GM23338 (cell line): ENCODE data around the gene RBM14. TPM values are rescaled to one million over a fixed set of nuclear protein-coding genes. Genes with fewer than 3 reads are reported as not detected.

ENCODE experiments used
- ATAC-seq: fragments of 200-7000 bp; cut with Tn5 transposase; 3 replicates; pipeline ENCODE4 v1.9.1; 2020
- DNase-seq: peaks from one replicate; pipeline ENCODE4 v3.0.0-alpha.2; 2015; ENCODE audit warnings: low spot score
- H2AFZ ChIP-seq: fragments of 200-600 bp; sonication (generic); 2 replicates; pipeline ENCODE4 v1.8.0; 2016; ENCODE audit warnings: antibody characterized with exemption, mild to moderate bottlenecking, moderate library complexity
- H3F3A ChIP-seq: fragments of 200-600 bp; sonication (generic); replicated peaks from 2 replicates; pipeline ENCODE4 v1.8.0; 2017; ENCODE audit warnings: antibody characterized with exemption, mixed run types, low read depth
- H3K27ac ChIP-seq: fragments of 200-600 bp; sonication (generic); 2 replicates; pipeline ENCODE4 v1.6.1; 2016; ENCODE audit warnings: low read depth
- H3K27me3 ChIP-seq: fragments of 200-600 bp; sonication (generic); 2 replicates; pipeline ENCODE4 v1.8.0; 2016; ENCODE audit warnings: mild to moderate bottlenecking, mixed run types, moderate library complexity; ENCODE audit not compliant: insufficient read depth
- H3K36me3 ChIP-seq: fragments of 200-600 bp; sonication (generic); 2 replicates; pipeline ENCODE4 v1.8.0; 2016; ENCODE audit warnings: mild to moderate bottlenecking; ENCODE audit not compliant: insufficient read depth
- H3K4me1 ChIP-seq: fragments of 200-600 bp; sonication (generic); 2 replicates; pipeline ENCODE4 v1.8.0; 2016; ENCODE audit warnings: mild to moderate bottlenecking, moderate library complexity; ENCODE audit not compliant: insufficient read depth
- H3K4me2 ChIP-seq: fragments of 200-600 bp; sonication (generic); 2 replicates; pipeline ENCODE4 v1.7.1; 2017; ENCODE audit warnings: mixed run types
- H3K4me3 ChIP-seq: fragments of 200-600 bp; sonication (generic); 2 replicates; pipeline ENCODE4 v1.6.1; 2016; ENCODE audit warnings: mixed run types
- H3K79me2 ChIP-seq: fragments of 200-600 bp; sonication (generic); replicated peaks from 2 replicates; pipeline ENCODE4 v1.8.0; 2017; ENCODE audit warnings: mild to moderate bottlenecking; ENCODE audit not compliant: insufficient read depth
- H3K9me2 ChIP-seq: fragments of 200-600 bp; sonication (generic); 2 replicates; pipeline ENCODE4 v1.8.0; 2017; ENCODE audit not compliant: insufficient read depth
- H4K20me1 ChIP-seq: fragments of 200-600 bp; sonication (generic); replicated peaks from 2 replicates; pipeline ENCODE4 v1.8.0; 2017; ENCODE audit warnings: mild to moderate bottlenecking; ENCODE audit not compliant: insufficient read depth
- H3K27ac Mint-ChIP-seq: 2 replicates; pipeline ENCODE4 v1.8.0; 2020; ENCODE audit warnings: inconsistent platforms, mild to moderate bottlenecking, moderate library complexity, mixed read lengths
- H3K27me3 Mint-ChIP-seq: 3 replicates; pipeline ENCODE4 v1.8.0; 2022; ENCODE audit warnings: low read depth, mild to moderate bottlenecking, moderate library complexity, mixed read lengths, inconsistent platforms; ENCODE audit not compliant: insufficient read depth, poor library complexity
- H3K36me3 Mint-ChIP-seq: 3 replicates; pipeline ENCODE4 v1.8.0; 2021; ENCODE audit warnings: low read depth, mild to moderate bottlenecking, inconsistent platforms, moderate library complexity, mixed read lengths
- H3K4me1 Mint-ChIP-seq: 3 replicates; pipeline ENCODE4 v1.8.0; 2020; ENCODE audit warnings: mild to moderate bottlenecking, inconsistent platforms, mixed read lengths
- H3K4me3 Mint-ChIP-seq: 3 replicates; pipeline ENCODE4 v1.8.0; 2021; ENCODE audit warnings: moderate library complexity, mild to moderate bottlenecking, inconsistent platforms, mixed read lengths
- H3K9me3 Mint-ChIP-seq: 3 replicates; pipeline ENCODE4 v1.8.0; 2020; ENCODE audit warnings: moderate library complexity, mild to moderate bottlenecking, inconsistent platforms, mixed read lengths
- CREB1 ChIP-seq: fragments of 250-450 bp; sonication (Bioruptor Pico); IDR thresholded peaks from 2 replicates; pipeline ENCODE4 v1.5.0; 2020; ENCODE audit warnings: low read depth, mild to moderate bottlenecking, moderate library complexity
- EZH2 ChIP-seq: fragments of 200-600 bp; sonication (generic); IDR thresholded peaks from one replicate; pipeline ENCODE4 v1.8.0; 2017; ENCODE audit warnings: antibody characterized with exemption, mild to moderate bottlenecking, low read depth; ENCODE audit not compliant: unreplicated experiment
- EZH2phosphoT487 ChIP-seq: fragments of 200-600 bp; sonication (generic); IDR thresholded peaks from one replicate; pipeline ENCODE4 v1.8.1; 2018; ENCODE audit warnings: antibody characterized with exemption; ENCODE audit not compliant: unreplicated experiment
- JUNB ChIP-seq: IDR thresholded peaks from one replicate; pipeline ENCODE4 v1.6.1; 2016; ENCODE audit warnings: antibody characterized with exemption; ENCODE audit not compliant: unreplicated experiment
- NANOG ChIP-seq: IDR thresholded peaks from 2 replicates; pipeline ENCODE4 v1.6.1; 2016; ENCODE audit warnings: antibody characterized with exemption, borderline replicate concordance
- POLR2AphosphoS5 ChIP-seq: IDR thresholded peaks from 2 replicates; pipeline ENCODE4 v1.6.1; 2016; ENCODE audit warnings: antibody characterized with exemption, low read depth
- REST ChIP-seq: IDR thresholded peaks from one replicate; pipeline ENCODE4 v1.6.1; 2018; ENCODE audit warnings: antibody characterized with exemption; ENCODE audit not compliant: unreplicated experiment
- STAT1 ChIP-seq: IDR thresholded peaks from one replicate; pipeline ENCODE4 v1.6.1; 2016; ENCODE audit warnings: antibody characterized with exemption; ENCODE audit not compliant: unreplicated experiment
- ZNF114 ChIP-seq: fragments of 250-450 bp; sonication (Bioruptor Pico); IDR thresholded peaks from 2 replicates; pipeline ENCODE4 v1.5.0; 2020; ENCODE audit warnings: mild to moderate bottlenecking, moderate library complexity
- ZNF331 ChIP-seq: fragments of 250-450 bp; sonication (Bioruptor Pico); IDR thresholded peaks from 2 replicates; pipeline ENCODE4 v1.5.0; 2020; ENCODE audit warnings: low read depth, mild to moderate bottlenecking, moderate library complexity
- polyA plus RNA-seq: library from polyadenylated mRNA; unstranded; fragments of >200 nt; fragmentation: Nextera tagmentation; extraction: Ambion mirVana; gene quantifications from 2 replicates; pipeline ENCODE4 v1.2.1, GENCODE V29; 2016
- total RNA-seq: library from RNA; depleted of rRNA; stranded (reverse); fragments of >200 nt; shearing (Covaris generic); gene quantifications from 2 replicates; pipeline ENCODE4 v1.2.3, GENCODE V29; 2014
- TF ChIP-seq, protein P1 (sequence below), 2 experiments: fragments of 200-600 bp in 1 of 2; sonication (generic) in 1 of 2; conservative IDR thresholded peaks; 2 replicates each; pipeline versions ENCODE4 v1.5.1 to v1.6.1; 2016 to 2017; ENCODE audit warnings: antibody characterized with exemption in 2 of 2, low read depth in 2 of 2, mild to moderate bottlenecking in 2 of 2, moderate library complexity in 1 of 2
- TF ChIP-seq, protein P2 (sequence below): IDR thresholded peaks from 2 replicates; pipeline ENCODE4 v1.6.1; 2016; ENCODE audit warnings: antibody characterized with exemption

The RBM14 gene
- total and polyA plus RNA-seq, 2 experiments from 2014 or later: 45.4 to 83.5 TPM

- H3K4me3 ChIP-seq: no peak overlapping the region
- no peaks in the 10 kb centered on the region for H3K4me1 ChIP-seq
- peaks cover 40% of the 10 kb centered on the region for H3F3A ChIP-seq
- H3K9me2 ChIP-seq: no peaks in the 10 kb centered on the region
- no peaks in the 10 kb centered on the region for H3K27me3 ChIP-seq
- DNase-seq (no peak), ATAC-seq (no peak)
- peaks cover 61% of the 10 kb centered on the region for H3K36me3 Mint-ChIP-seq
- H3K27ac ChIP-seq: 0 out of 2 replicates have a peak overlapping the region, but pooled peaks have one; percentile 39
- H3K27ac Mint-ChIP-seq: no peak overlapping the region
- no peaks in the 10 kb centered on the region for H3K9me3 Mint-ChIP-seq
- H3K79me2 ChIP-seq: peaks cover 95% of the 10 kb centered on the region
- H3K27me3 Mint-ChIP-seq: peaks cover 12% of the 10 kb centered on the region
- H3K4me1 Mint-ChIP-seq: peaks cover 11% of the 10 kb centered on the region; the same call in 2 of the 3 replicates
- H3K36me3 ChIP-seq: peaks cover 32% of the 10 kb centered on the region
- H2AFZ ChIP-seq: no peak overlapping the region
- no peak overlapping the region for H3K4me3 Mint-ChIP-seq
- no peak overlapping the region for H3K4me2 ChIP-seq
- TF ChIP-seq ZNF331 (CRISPR knock-in tag) (no peak), NANOG (no peak), REST (no peak), EZH2phosphoT487 (no peak), EZH2 (no peak), JUNB (no peak)
- peaks cover 54% of the 10 kb centered on the region for H4K20me1 ChIP-seq
Measured at GRCh38 chr11:66632952-66633351, 16.5 kb downstream of the RBM14 start.

DNA sequence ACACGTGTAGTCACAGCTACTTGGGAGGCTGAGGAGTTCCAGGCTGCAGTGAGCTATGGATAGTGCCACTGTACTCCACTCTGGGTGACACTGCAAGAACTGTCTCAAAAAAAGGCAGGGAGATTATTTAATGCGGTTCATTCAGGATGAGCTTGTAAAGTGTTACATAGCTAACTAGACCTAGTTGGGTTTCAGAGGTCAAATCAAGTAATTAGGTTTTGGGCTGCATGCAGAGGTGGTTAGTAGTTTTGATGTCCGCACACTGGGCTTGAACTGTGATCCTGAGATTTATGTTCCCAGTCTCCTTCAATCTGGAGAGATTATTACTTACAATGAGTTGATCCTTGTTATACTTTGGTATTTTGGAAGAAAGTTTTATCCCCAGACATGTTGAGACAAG is 20.0 kb downstream of the RBM14 start:
- Histone ChIP-seq H3K79me2 (peaks cover 89% of the 10 kb centered on the region), H4K20me1 (peaks cover 56% of the 10 kb centered on the region), H3K4me3 (no peak overlapping the region), H3K27me3 (no peaks in the 10 kb centered on the region), H2AFZ (no peak overlapping the region), H3F3A (peaks cover 36% of the 10 kb centered on the region), H3K9me2 (no peaks in the 10 kb centered on the region), H3K4me1 (peaks cover 22% of the 10 kb centered on the region), H3K27ac (peak overlapping the region; percentile 90), H3K4me2 (no peak overlapping the region), H3K36me3 (peaks cover 26% of the 10 kb centered on the region)
- Mint-ChIP-seq H3K9me3 (peaks cover 4% of the 10 kb centered on the region; the same call in 1 of the 3 replicates), H3K36me3 (peaks cover 63% of the 10 kb centered on the region), H3K4me3 (no peak overlapping the region), H3K27ac (peak overlapping the region; percentile 49; the same call in 1 of the 2 replicates), H3K4me1 (peaks cover 33% of the 10 kb centered on the region), H3K27me3 (peaks cover 24% of the 10 kb centered on the region)
- ATAC-seq (no peak), DNase-seq (no peak)
- TF ChIP-seq POLR2AphosphoS5 (no peak), CREB1 (CRISPR knock-in tag) (no peak), NANOG (no peak), EZH2 (no peak), ZNF331 (CRISPR knock-in tag) (no peak), STAT1 (no peak), ZNF114 (CRISPR knock-in tag) (no peak), REST (no peak), JUNB (no peak)
- TF ChIP-seq, protein P1, sequence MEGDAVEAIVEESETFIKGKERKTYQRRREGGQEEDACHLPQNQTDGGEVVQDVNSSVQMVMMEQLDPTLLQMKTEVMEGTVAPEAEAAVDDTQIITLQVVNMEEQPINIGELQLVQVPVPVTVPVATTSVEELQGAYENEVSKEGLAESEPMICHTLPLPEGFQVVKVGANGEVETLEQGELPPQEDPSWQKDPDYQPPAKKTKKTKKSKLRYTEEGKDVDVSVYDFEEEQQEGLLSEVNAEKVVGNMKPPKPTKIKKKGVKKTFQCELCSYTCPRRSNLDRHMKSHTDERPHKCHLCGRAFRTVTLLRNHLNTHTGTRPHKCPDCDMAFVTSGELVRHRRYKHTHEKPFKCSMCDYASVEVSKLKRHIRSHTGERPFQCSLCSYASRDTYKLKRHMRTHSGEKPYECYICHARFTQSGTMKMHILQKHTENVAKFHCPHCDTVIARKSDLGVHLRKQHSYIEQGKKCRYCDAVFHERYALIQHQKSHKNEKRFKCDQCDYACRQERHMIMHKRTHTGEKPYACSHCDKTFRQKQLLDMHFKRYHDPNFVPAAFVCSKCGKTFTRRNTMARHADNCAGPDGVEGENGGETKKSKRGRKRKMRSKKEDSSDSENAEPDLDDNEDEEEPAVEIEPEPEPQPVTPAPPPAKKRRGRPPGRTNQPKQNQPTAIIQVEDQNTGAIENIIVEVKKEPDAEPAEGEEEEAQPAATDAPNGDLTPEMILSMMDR (conservative IDR thresholded peaks at IDR 0.05; ENCODE audit: low read depth in 2 of 2): no peak
- TF ChIP-seq, protein P2, sequence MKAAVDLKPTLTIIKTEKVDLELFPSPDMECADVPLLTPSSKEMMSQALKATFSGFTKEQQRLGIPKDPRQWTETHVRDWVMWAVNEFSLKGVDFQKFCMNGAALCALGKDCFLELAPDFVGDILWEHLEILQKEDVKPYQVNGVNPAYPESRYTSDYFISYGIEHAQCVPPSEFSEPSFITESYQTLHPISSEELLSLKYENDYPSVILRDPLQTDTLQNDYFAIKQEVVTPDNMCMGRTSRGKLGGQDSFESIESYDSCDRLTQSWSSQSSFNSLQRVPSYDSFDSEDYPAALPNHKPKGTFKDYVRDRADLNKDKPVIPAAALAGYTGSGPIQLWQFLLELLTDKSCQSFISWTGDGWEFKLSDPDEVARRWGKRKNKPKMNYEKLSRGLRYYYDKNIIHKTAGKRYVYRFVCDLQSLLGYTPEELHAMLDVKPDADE: no peak
